ENCODE data around the gene SLC35E2B. TPM values are rescaled to one million over a fixed set of nuclear protein-coding genes. Genes with fewer than 3 reads are reported as not detected.

Gene SLC35E2B
- total RNA-seq: 8.0 and 14.0 TPM in 2 replicates

GRCh38 chr1:1692714-1693647, at the start of gene SLC35E2B:
SLC35E2B (minus strand) TSS chr1:1692795; CDS start chr1:1676699, 16,096 bp downstream.

GRCh38 chr1:1724035-1724864, 31.7 kb upstream of the SLC35E2B start, which contains the start of gene CDK11A:
CDK11A (minus strand) TSS chr1:1724357; CDS start chr1:1722818, 1,539 bp downstream.

GRCh38 chr1:1658583-1659549, 33.7 kb downstream of the SLC35E2B start, which contains the start of gene CDK11B:
CDK11B (minus strand) TSS chr1:1659004; CDS start chr1:1657485, 1,519 bp downstream.

GRCh38 chr1:1631782-1632420, 60.7 kb downstream of the SLC35E2B start, which contains the start of gene MMP23B:
MMP23B (plus strand) TSS chr1:1632173; CDS start chr1:1632219, 46 bp downstream.

GRCh38 chr1:1615256-1616044, 77.1 kb downstream of the SLC35E2B start, which contains the start of gene MIB2:
MIB2 (plus strand) TSS chr1:1615500; CDS start chr1:1623453, 7,953 bp downstream.

Other genes starting within 250 kb of the SLC35E2B start
- gene ATAD3C, start 243.1 kb downstream of the SLC35E2B start, total RNA-seq: 0.14 TPM in 1 of 2 replicates, not detected in the other
- gene ATAD3B, start 221.0 kb downstream of the SLC35E2B start, total RNA-seq: 30.3 and 34.1 TPM in 2 replicates
- 56.8 and 65.5 TPM in 2 replicates for gene ATAD3A, start 180.6 kb downstream of the SLC35E2B start, total RNA-seq
- 0.23 and 0.35 TPM in 2 replicates for gene TMEM240, start 152.2 kb downstream of the SLC35E2B start, total RNA-seq
- gene SSU72, start 117.9 kb downstream of the SLC35E2B start, total RNA-seq: 103 and 113 TPM in 2 replicates
- gene FNDC10, start 92.7 kb downstream of the SLC35E2B start, total RNA-seq: 5.6 and 7.5 TPM in 2 replicates
- 39.2 and 41.9 TPM in 2 replicates for gene MIB2, start 77.3 kb downstream of the SLC35E2B start, total RNA-seq
- gene MMP23B, start 60.6 kb downstream of the SLC35E2B start, total RNA-seq: 0.79 and 1.5 TPM in 2 replicates
- gene CDK11B, start 33.8 kb downstream of the SLC35E2B start, total RNA-seq: 7.3 and 13.4 TPM in 2 replicates
- gene CDK11A, start 31.6 kb upstream of the SLC35E2B start, total RNA-seq: 8.5 and 10.9 TPM in 2 replicates
- 56.7 and 58.0 TPM in 2 replicates for gene NADK, start 85.7 kb upstream of the SLC35E2B start, total RNA-seq
- 122 and 144 TPM in 2 replicates for gene GNB1, start 198.3 kb upstream of the SLC35E2B start, total RNA-seq
- 0.14 TPM in 1 of 2 replicates, not detected in the other for gene CALML6, start 222.5 kb upstream of the SLC35E2B start, total RNA-seq
- gene TMEM52, start 226.5 kb upstream of the SLC35E2B start, total RNA-seq: 3.4 and 8.2 TPM in 2 replicates

Data from airway epithelial cell (primary cell).